GM19238 (cell line): Measurements from ENCODE around the gene S100A3.
"Not testable (repeated sequence)": the region's sequence is repeated elsewhere in the genome, so short reads cannot be mapped to it uniquely, and the experiment has no call there.

Experiments
- DNase-seq: peaks from one replicate; pipeline ENCODE4 v3.0.0; 2011; ENCODE audit warnings: low spot score; ENCODE audit not compliant: insufficient read length

The S100A3 gene

GRCh38 chr1:153569465-153569864, 20.4 kb upstream of the S100A3 start:
- DNase-seq = no peak

- peak; percentile 76 for DNase-seq
Measured at GRCh38 chr1:153568367-153569099, 19.5 kb upstream of the S100A3 start.

- no peak for DNase-seq
Measured at GRCh38 chr1:153567621-153568366, 18.7 kb upstream of the S100A3 start.

- DNase-seq = no peak
Measured at GRCh38 chr1:153566414-153567371, 17.6 kb upstream of the S100A3 start.

- DNase-seq = no peak
Measured at GRCh38 chr1:153565529-153566374, 16.7 kb upstream of the S100A3 start, which contains the start of gene S100A2. S100A2 (minus strand) TSS chr1:153565844; CDS start chr1:153563877, 1,967 bp downstream.

- no peak for DNase-seq
Measured at GRCh38 chr1:153563991-153564390, 14.9 kb upstream of the S100A3 start.

GRCh38 chr1:153563483-153563901, 14.4 kb upstream of the S100A3 start:
- no peak for DNase-seq

- not testable (repeated sequence) for DNase-seq
Measured at GRCh38 chr1:153562021-153562420, 13.0 kb upstream of the S100A3 start.

GRCh38 chr1:153561466-153561985, 12.5 kb upstream of the S100A3 start:
- no peak for DNase-seq

- no peak for DNase-seq
Measured at GRCh38 chr1:153560771-153561465, 11.9 kb upstream of the S100A3 start.

GRCh38 chr1:153560241-153560640, 11.2 kb upstream of the S100A3 start:
- DNase-seq = no peak

GRCh38 chr1:153557877-153558276, 8.8 kb upstream of the S100A3 start:
- DNase-seq = no peak

GRCh38 chr1:153556348-153556747, 7.3 kb upstream of the S100A3 start:
- DNase-seq = no peak

GRCh38 chr1:153553830-153554541, 4.9 kb upstream of the S100A3 start:
- no peak for DNase-seq

- no peak for DNase-seq
Measured at GRCh38 chr1:153553096-153553495, 4.0 kb upstream of the S100A3 start.

GRCh38 chr1:153552335-153552734, 3.3 kb upstream of the S100A3 start:
- DNase-seq = no peak

GRCh38 chr1:153550827-153551500, 1.9 kb upstream of the S100A3 start:
- no peak for DNase-seq

GRCh38 chr1:153550398-153550758, 1.3 kb upstream of the S100A3 start:
- DNase-seq = no peak
